ENCODE results near the gene TSHZ1.

Gene TSHZ1

GRCh38 chr18:75337348-75337747, 126.8 kb downstream of the TSHZ1 start:
- H3K4me1 ChIP-seq (ENCODE audit: low read length): peaks cover 28% of the 10 kb centered on the region
- no peaks in the 10 kb centered on the region for H4K20me1 ChIP-seq (ENCODE audit: insufficient read depth, low read length)

GRCh38 chr18:75338631-75339030, 128.0 kb downstream of the TSHZ1 start:
- no peak for TF ChIP-seq EZH2phosphoT487 (IDR thresholded peaks at IDR 0.05; ENCODE audit: low read depth)
- TF ChIP-seq, protein P1, sequence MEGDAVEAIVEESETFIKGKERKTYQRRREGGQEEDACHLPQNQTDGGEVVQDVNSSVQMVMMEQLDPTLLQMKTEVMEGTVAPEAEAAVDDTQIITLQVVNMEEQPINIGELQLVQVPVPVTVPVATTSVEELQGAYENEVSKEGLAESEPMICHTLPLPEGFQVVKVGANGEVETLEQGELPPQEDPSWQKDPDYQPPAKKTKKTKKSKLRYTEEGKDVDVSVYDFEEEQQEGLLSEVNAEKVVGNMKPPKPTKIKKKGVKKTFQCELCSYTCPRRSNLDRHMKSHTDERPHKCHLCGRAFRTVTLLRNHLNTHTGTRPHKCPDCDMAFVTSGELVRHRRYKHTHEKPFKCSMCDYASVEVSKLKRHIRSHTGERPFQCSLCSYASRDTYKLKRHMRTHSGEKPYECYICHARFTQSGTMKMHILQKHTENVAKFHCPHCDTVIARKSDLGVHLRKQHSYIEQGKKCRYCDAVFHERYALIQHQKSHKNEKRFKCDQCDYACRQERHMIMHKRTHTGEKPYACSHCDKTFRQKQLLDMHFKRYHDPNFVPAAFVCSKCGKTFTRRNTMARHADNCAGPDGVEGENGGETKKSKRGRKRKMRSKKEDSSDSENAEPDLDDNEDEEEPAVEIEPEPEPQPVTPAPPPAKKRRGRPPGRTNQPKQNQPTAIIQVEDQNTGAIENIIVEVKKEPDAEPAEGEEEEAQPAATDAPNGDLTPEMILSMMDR (IDR thresholded peaks at IDR 0.05; ENCODE audit: low read depth, low read length): no peak
- H3K27ac ChIP-seq (ENCODE audit: low read length): no peak overlapping the region
- no peaks in the 10 kb centered on the region for H3K9me3 ChIP-seq (ENCODE audit: insufficient read depth, low read length)
- H3K4me1 ChIP-seq (ENCODE audit: low read length): peaks cover 28% of the 10 kb centered on the region
- no peaks in the 10 kb centered on the region for H3K36me3 ChIP-seq (replicated peaks; ENCODE audit: low read depth, low read length)
- H2AFZ ChIP-seq (ENCODE audit: low read depth, low read length): no peak overlapping the region
- no peak overlapping the region for H3K4me3 ChIP-seq (ENCODE audit: low read length)
- no peaks in the 10 kb centered on the region for H3K27me3 ChIP-seq (ENCODE audit: low read depth, low read length)
- no peaks in the 10 kb centered on the region for H4K20me1 ChIP-seq (ENCODE audit: insufficient read depth, low read length)
- H3K4me2 ChIP-seq (ENCODE audit: low read length): no peak overlapping the region
- H3K79me2 ChIP-seq (ENCODE audit: low read length): no peaks in the 10 kb centered on the region
- H3K9ac ChIP-seq (ENCODE audit: low read length): no peak overlapping the region

More at GRCh38 chr18:75337348-75337747, 126.8 kb downstream of the TSHZ1 start:
- no peak overlapping the region for H3K9ac ChIP-seq (ENCODE audit: low read length)
- H2AFZ ChIP-seq (ENCODE audit: low read depth, low read length): no peak overlapping the region
- H3K27me3 ChIP-seq (ENCODE audit: low read depth, low read length): no peaks in the 10 kb centered on the region
- no peaks in the 10 kb centered on the region for H3K79me2 ChIP-seq (ENCODE audit: low read length)
- peak overlapping the region; percentile 29 for H3K4me2 ChIP-seq (ENCODE audit: low read length)
- TF ChIP-seq EZH2phosphoT487 (IDR thresholded peaks at IDR 0.05; ENCODE audit: low read depth): no peak
- TF ChIP-seq, protein P1 (IDR thresholded peaks at IDR 0.05; ENCODE audit: low read depth, low read length): no peak
- no peaks in the 10 kb centered on the region for H3K36me3 ChIP-seq (replicated peaks; ENCODE audit: low read depth, low read length)
- H3K9me3 ChIP-seq (ENCODE audit: insufficient read depth, low read length): no peaks in the 10 kb centered on the region
- no peak overlapping the region for H3K4me3 ChIP-seq (ENCODE audit: low read length)
- no peak overlapping the region for H3K27ac ChIP-seq (ENCODE audit: low read length)

Data from OCI-LY3 (cell line).